Right renal cortex interstitium (tissue), 3 donors: ENCODE data around the gene UBE2O. TPM values are rescaled to one million over a fixed set of nuclear protein-coding genes. Genes with fewer than 3 reads are reported as not detected.
"Not testable (repeated sequence)": the region's sequence is repeated elsewhere in the genome, so short reads cannot be mapped to it uniquely, and the experiment has no call there.

ENCODE experiments used
- DNase-seq, 3 donors: peaks; one replicate each; pipeline ENCODE4 v3.0.0-alpha.2; 2013; ENCODE audit warnings: low read depth in 3 of 3, low spot score in 2 of 3
- polyA plus RNA-seq, 3 donors: library from polyadenylated mRNA; unstranded; fragments of 120-200 nt; gene quantifications; one replicate each; pipeline ENCODE4 v1.2.1, GENCODE V29; 2013; ENCODE audit not compliant: insufficient read length in 3 of 3

Gene UBE2O
- polyA plus RNA-seq, 3 donors, result 23.6 to 26.5 (median 25.1) TPM

DNA sequence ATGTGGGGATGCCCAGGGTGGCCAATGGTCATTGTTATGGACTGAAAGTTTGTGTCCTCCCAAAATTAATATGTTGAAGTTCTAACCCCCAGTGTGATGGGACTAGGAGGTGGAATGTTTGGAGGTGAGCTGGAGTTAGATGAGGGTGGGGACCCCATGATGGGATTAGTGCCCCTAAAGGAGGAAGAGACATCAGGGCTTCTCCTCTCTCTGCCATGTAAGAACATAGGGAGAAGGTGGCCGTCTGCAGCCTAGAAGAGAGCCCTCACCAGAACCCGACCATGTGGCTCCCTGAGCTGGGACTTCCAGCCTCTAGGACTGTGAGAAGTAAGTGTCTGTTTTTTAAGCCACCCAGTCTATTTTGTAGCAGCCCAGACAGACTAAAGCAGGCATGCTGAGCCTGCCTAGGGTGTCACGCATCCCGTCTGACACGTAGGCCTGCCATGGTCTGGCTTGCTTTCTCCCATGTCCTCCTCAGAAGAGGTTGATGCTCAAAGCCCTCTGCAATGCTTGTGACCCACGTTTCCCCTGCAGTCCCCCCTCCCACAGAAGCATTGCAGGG, 95.3 kb downstream of the UBE2O start:
- DNase-seq, result no peak

DNA sequence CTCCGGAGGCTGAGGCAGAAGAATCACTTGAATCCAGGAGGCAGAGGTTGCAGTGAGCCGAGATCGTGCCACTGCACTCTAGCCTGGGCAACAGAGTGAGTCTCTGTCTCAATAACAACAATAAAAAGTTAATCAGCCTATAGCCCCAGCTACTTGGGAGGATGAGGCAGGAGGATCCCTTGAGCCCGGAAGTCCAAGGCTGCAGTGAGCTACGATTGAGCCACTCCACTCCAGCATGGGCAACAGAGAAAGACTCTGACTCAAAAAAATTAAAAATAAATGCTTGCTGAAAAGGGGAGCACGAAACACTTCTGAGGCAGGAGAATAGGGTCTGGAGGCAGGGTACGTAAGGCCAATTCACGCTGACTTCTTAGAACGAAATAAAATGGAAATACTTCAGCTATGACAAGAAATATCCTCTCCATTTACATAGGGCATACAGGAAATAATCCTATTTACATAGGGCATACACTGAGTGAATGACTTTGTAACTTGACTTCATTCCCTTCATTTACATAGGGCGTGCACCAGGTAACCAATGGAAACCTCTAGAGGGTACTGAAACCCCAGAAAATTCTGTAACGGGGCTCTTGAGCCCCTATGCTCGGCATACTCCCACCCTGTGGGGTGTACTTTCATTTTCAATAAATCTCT, 96.0 kb downstream of the UBE2O start:
- no peak for DNase-seq

DNA sequence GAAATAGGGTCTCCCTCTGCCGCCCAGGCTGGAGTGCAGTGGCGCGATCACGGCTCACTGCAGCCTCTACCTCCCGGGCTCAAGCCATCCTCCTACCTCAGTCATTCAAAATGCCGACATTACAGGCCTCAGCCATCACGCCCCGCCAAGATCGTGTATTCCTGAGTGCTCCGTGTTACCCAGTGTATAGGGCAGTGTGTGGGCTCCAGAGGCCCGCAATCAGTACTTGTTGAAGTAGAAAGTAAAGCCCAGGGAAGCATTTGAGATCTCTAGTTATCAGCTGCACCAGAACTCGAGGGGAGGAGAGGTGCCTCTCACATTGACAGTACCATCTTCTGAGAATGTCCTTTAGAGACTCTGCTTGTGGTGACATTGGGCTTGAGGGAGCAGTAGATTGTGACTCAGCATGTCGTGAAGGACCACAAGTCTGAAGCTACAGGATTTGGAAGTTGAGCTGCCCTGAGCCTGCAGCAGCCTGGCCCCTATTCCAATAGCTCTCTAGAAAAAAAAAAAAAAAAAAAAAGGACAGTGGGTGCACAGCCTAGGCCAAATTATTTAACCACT, 98.1 kb downstream of the UBE2O start:
- DNase-seq, result no peak

DNA sequence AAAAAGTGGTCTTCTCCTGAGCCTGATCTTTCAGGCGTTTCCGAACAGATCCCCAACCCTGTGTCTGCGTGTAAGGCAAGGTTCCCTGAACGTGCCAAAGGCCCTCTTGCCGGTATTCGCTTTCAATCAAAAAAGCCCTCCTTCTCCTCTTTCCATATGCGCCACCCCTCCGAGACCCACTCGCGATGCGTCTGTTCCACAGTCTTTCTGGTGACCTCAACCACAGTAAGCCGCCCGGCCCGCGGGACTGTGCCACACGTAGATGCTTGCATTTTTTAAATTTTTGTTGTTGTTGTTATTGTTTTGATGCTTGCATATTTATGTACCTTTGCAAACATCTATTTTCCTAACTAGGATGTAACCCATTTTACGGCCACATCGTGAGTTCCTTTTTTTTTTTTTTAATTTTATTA, 98.6 kb downstream of the UBE2O start:
- DNase-seq, result no peak

DNA sequence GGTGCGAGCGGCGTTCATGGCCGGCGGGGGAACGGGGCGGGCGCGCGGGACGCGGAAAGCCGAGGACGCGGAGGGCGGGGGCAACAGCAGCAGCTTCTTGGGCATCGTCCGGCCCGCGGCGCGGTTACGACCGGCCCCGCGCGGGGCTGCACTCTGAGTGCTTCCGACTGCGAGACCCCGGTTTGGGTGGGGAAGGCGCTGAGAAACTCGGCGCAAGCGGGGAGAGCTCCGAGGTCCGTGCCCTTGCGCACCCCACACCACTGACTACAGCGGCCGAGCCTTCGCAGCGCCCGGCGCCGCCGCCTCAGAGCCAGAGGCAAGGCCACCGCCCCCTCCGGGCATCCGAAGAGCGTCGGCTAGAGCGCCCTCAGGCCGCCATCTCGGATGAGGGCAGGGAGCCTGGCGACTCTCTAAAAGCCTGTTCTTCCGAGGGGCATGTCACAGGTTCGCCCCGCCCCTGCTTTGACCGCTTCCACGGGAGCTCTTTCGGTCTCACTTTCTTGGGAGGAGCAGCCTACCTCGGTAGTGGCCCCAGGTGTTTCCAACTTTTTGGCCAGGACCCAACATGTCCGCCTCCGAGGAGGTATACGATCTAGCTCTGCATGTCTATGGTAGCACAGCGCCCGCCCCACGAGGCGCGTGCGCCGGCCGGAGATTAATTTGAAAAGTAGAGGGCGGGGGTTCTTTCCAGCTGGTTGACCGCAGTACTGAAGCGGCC, 99.2 kb downstream of the UBE2O start, which contains the start of gene PRPSAP1:
Gene PRPSAP1, minus strand, starts transcription at position 318 of the 718 bp plus-strand sequence. Its CDS starts 213 bp downstream, at position 105.
- peak; percentile 87 to 91 (median 90) for DNase-seq

DNA sequence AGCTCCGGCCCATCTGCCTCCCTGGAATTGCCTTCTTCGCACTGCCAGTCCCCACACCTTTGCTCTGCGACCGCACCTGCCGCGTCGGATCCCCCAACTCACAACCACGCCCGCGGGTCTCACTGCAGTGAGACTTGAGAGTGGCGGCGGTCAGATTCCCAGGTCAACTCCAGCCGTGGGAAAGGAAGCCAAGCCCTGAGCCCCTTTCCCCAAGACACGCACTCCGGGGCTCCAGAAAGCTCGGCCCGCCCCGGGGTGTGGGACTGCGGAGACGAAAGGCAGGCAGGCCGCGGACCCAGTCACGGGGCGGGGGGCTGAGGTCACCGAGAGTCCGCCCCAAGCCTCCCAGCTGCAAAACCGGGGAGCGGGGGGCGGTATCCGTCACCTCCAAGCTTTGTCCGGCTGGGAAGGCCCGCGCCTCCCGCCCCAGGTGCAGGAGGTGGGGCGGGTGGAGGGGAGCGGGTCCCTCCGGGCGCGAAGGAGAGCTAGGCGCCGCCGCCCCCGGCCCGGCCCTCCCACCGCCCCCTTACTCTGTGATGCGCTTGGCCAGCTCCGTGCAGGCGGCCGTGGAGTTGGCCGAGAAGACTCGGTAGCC, 99.9 kb downstream of the UBE2O start:
- no peak for DNase-seq

DNA sequence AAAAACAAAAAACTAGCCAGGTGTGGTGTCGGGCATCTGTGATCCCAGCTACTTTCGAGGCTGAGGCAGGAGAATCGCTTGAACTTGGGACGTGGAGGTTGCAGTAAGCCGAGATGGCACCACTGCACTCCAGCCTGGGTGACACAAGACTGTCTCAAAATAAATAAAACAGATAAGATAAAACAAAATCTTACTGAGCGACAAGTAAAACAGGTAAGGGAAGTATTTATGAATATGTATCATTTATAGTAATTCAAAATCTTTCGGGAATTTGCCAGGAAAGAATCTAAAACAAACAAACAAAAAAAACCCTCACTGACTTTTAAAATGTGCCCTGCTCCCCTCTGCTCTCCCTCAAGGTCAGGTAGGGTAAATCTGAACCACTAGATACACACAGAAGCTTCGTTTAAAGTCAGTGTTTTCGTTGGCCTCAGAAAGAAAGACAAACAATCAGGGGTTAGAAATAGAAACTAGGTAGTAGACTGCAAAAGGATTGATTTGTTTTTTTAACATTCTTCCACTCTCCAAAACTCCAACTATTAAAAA, 101.4 kb downstream of the UBE2O start:
- DNase-seq, result no peak

DNA sequence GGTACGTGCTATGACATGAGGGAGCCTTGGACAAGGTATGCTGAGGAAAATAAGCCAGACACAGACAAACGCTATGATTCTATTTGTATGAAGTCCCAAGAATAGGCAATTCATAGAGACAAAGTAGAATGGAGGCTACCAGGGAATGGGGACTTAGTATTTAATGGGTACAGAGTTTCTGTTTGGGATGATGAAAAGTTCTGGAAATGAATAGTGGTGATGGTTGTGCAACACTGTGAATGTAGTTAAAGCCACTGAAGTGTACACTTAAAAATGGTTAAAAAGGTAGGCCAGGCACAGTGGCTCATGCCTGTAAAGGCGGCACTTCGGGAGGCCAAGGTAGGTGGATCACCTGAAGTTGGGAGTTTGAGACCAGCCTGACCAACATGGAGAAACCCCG, 102.5 kb downstream of the UBE2O start:
- DNase-seq, result no peak

DNA sequence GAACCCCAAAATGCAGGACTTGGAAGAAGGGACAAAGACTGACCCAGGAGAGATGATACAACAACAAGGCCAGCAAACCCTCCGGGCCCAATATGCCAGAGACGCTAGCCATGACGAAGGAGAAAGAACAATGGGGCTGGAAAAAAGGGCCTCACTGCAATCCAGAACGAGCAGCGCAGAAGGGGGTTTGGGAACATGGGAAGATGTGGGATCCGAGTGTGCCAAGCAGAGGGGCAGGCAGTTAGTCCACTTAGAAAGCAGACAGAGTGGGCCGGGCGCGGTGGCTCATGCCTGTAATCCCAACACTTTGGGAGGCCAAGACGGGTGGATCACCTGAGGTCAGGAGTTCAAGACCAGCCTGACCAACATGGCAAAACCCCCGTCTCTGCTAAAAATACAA, 106.0 kb downstream of the UBE2O start:
- DNase-seq, result not testable (repeated sequence)

DNA sequence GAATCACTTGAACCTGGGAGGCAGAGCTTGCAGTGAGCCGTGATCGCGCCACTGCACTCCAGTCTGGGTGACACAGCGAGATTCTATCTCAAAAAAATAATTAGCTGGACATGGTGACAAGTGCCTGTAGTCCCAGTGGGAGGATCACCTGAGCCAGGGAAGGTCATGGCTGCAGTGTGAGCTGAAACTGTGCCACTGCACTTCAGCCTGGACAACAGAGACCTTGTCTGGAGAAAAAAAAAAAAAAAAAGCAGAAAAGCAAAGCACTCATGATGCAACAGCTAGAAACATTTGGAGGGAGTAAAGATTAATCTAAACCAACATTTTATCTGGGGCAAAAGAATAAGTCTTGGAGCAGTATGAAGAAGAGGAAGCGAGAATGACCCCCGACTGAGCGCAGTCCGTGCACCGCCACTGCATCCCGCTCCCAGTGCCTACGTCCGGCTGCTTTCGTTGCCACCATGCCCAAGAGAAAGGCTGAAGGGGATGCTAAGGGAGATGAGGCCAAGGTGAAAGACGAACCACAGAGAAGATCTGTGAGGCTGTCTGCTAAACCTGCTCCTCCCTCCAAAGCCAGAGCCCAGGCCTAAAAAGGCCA, 107.5 kb downstream of the UBE2O start:
- no peak for DNase-seq

DNA sequence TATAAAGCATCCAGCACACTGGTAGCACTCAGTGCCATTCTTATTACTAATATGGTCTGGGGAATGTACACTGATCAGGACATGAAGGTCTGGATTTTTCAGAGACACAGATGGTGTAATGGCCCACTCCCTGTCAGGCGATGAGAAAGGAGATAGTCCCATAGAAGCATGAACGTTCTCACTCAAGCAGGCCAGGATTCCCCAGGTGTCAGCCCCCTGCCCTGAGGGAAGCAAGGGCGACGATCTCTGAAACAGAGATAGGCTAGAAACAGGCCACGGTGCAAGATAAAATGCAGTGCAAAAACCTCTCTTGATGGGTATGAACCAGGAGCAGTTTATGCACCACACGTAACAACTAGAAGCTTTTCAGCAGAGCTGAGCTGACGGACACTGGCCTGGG, 109.8 kb downstream of the UBE2O start:
- no peak for DNase-seq

DNA sequence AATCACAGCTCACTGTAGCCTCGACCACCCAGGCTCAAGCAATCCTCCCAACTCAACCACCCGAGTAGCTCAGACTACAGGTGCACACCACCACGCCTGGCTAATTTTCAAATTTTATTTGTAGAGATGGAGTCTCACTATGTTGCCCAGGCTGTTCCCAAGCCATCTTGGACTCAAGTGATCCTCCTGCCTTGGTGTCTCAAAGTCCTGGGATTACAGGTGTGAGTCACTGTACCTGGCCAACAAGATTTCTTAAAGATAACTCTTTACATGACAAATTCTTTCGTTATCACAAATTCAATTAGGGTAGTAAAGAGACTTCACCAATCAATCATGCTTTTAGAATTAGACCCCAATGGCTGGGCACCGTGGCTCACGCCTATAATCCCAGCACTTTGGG, 111.7 kb downstream of the UBE2O start:
- no peak for DNase-seq

Other genes starting within 250 kb of the UBE2O start
- 10 to 100 TPM; 26.1 to 29.1 (median 27.5) TPM for gene RNF157, start 212.7 kb downstream of the UBE2O start, polyA plus RNA-seq
- gene UBALD2, start 187.8 kb downstream of the UBE2O start, polyA plus RNA-seq, result 10 to 100 TPM; 21.8 to 28.5 (median 23.6) TPM
- 1 to 10 TPM; 4.2 to 5.0 (median 5.0) TPM for gene QRICH2, start 144.9 kb downstream of the UBE2O start, polyA plus RNA-seq
- 10 to 100 TPM; 81.1 to 85.4 (median 83.9) TPM for gene PRPSAP1, start 99.2 kb downstream of the UBE2O start, polyA plus RNA-seq
- 1 to 10 TPM; 1.7 to 2.5 (median 2.3) TPM for gene SPHK1, start 68.5 kb downstream of the UBE2O start, polyA plus RNA-seq
- gene AANAT, start 14.5 kb upstream of the UBE2O start, polyA plus RNA-seq, result under 1 TPM in 1 of 3 donors, not detected in 2; 0.35 TPM
- gene RHBDF2, start 48.3 kb upstream of the UBE2O start, polyA plus RNA-seq, result 1 to 10 TPM; 5.6 to 7.2 (median 5.7) TPM
- 10 to 100 TPM in 2 of 3 donors, 1 to 10 TPM in 1; 9.2 to 13.4 (median 11.1) TPM for gene CYGB, start 84.6 kb upstream of the UBE2O start, polyA plus RNA-seq
- gene PRCD, start 86.9 kb upstream of the UBE2O start, polyA plus RNA-seq, result 1 to 10 TPM; 2.2 to 3.7 (median 3.0) TPM
- gene ST6GALNAC2, start 132.7 kb upstream of the UBE2O start, polyA plus RNA-seq, result 1 to 10 TPM; 8.5 to 9.9 (median 9.6) TPM
- under 1 TPM; 0.18 to 0.43 (median 0.25) TPM for gene ST6GALNAC1, start 190.6 kb upstream of the UBE2O start, polyA plus RNA-seq